ENCODE measurements around the gene ABCG1.

- TF ChIP-seq EP300 (IDR thresholded peaks at IDR 0.05), result no peak
- TF ChIP-seq, protein P1, sequence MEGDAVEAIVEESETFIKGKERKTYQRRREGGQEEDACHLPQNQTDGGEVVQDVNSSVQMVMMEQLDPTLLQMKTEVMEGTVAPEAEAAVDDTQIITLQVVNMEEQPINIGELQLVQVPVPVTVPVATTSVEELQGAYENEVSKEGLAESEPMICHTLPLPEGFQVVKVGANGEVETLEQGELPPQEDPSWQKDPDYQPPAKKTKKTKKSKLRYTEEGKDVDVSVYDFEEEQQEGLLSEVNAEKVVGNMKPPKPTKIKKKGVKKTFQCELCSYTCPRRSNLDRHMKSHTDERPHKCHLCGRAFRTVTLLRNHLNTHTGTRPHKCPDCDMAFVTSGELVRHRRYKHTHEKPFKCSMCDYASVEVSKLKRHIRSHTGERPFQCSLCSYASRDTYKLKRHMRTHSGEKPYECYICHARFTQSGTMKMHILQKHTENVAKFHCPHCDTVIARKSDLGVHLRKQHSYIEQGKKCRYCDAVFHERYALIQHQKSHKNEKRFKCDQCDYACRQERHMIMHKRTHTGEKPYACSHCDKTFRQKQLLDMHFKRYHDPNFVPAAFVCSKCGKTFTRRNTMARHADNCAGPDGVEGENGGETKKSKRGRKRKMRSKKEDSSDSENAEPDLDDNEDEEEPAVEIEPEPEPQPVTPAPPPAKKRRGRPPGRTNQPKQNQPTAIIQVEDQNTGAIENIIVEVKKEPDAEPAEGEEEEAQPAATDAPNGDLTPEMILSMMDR (IDR thresholded peaks at IDR 0.05), result no peak
- TF ChIP-seq POLR2A (IDR thresholded peaks at IDR 0.05; ENCODE audit: low read depth), result no peak
- TF ChIP-seq POLR2AphosphoS5 (IDR thresholded peaks at IDR 0.05), result no peak
Observed at GRCh38 chr21:42300045-42300583, 81.2 kb downstream of the ABCG1 start.

Data from esophagus muscularis mucosa (tissue), 4 donors.